GM12891 (cell line): ENCODE data around the gene NLN.
"Not testable (repeated sequence)": the region's sequence is repeated elsewhere in the genome, so short reads cannot be mapped to it uniquely, and the experiment has no call there.

Experiments
- DNase-seq: peaks from one replicate; pipeline ENCODE4 v3.0.0; 2011; ENCODE audit warnings: low spot score; ENCODE audit not compliant: insufficient read length
- FAIRE-seq: peaks from 2 replicates; lab custom pipeline; 2011; peaks lifted over from hg19 to GRCh38; lab: Jason Lieb, UNC
- PAX5 ChIP-seq: IDR thresholded peaks from 2 replicates; pipeline ENCODE4 v1.6.1; 2011; ENCODE audit warnings: low read length, moderate library complexity, mild to moderate bottlenecking; ENCODE audit not compliant: insufficient read depth, severe bottlenecking
- POLR2A ChIP-seq: IDR thresholded peaks from 2 replicates; pipeline ENCODE4 v1.6.1; 2011; ENCODE audit warnings: low read depth, low read length, control low read depth
- POLR2AphosphoS5 ChIP-seq: IDR thresholded peaks from 2 replicates; pipeline ENCODE4 v1.6.1; 2011; ENCODE audit warnings: low read depth, low read length, control low read depth
- POU2F2 ChIP-seq: IDR thresholded peaks from 2 replicates; pipeline ENCODE4 v1.6.1; 2011; ENCODE audit warnings: low read depth, mild to moderate bottlenecking, control low read depth, low read length, moderate library complexity
- SPI1 ChIP-seq: IDR thresholded peaks from 2 replicates; pipeline ENCODE4 v1.6.1; 2011; ENCODE audit warnings: low read depth, low read length, control low read depth
- TAF1 ChIP-seq: IDR thresholded peaks from 2 replicates; pipeline ENCODE4 v1.6.1; 2011; ENCODE audit warnings: low read depth, low read length, control low read depth

Gene NLN

DNA sequence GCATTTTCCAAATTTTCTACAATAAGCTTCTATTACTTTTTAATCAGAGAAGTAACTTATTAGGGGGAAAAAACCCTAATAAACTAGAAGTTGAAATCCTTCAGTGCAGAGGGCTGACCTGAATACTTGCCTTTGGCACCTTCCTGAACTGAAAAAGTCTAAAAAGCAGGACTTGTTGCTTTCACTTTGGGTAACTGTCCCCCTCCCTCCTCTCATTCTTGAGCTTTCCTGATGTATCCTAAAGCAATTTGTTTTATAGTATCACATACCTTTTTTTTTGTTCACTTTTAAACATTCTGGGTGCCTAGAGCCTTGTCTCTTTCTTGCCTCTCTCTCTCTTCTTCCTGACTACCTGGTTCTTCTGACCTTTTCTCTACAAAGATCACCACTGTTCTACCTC lies 140.4 kb downstream of the NLN start:
- FAIRE-seq, result no peak
- DNase-seq, result no peak
- TF ChIP-seq POLR2A (no peak), TAF1 (no peak), POLR2AphosphoS5 (no peak), POU2F2 (no peak), PAX5 (no peak), SPI1 (no peak)

DNA sequence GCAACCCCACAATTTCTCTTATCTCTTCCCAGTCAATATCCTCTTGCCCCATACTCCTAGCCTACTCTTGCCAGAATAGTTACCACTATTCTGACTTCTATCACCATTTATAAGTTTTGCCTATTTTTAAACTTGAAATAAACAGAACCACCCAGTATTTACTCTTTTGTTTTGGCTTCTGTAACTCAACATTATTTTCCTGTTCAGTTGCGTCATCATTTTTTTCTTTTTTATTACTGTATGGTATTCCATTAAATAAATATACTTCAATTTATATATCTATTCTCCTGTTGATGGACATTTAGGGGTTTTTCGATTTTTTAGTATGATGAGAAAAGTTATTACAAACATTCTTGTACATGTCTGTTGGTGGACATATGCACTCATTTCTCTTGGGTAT lies 141.7 kb downstream of the NLN start:
- no peak for TF ChIP-seq SPI1
- TF ChIP-seq PAX5, result no peak
- no peak for TF ChIP-seq POLR2AphosphoS5
- TF ChIP-seq POU2F2, result no peak
- TF ChIP-seq POLR2A, result no peak
- TF ChIP-seq TAF1, result no peak
- no peak for DNase-seq
- FAIRE-seq, result no peak

DNA sequence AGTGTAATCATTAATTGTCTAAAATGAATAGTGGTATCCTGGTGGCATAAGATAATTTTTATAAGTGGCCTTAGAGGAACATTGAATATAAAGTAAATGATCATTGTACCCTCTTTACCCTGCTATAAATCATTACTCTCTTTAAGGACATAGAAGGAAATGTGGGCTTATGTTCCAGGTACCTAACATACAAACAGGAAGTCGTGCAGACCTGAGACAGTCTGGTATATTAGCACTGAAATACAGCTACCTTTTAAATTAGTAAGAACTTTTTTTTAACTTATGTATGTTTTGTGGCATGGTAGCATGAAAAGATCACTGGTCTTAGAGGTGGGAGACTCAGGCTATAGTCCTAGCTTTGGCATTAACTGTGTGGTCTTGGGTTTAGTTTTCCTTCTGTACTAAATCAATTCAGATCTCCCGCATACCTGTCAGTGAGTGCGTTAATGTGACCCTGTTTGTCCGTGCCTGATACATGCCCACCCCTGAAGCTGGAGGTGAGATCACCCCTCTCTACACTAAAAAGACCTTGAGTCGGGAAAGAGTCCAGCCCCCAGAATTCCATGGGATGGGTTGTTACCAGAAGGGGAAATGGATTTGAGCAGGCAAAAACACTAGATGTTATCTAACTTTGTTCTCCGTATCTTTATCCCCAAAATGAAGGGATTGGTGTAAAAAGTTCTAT lies 145.0 kb downstream of the NLN start:
- DNase-seq (no peak), FAIRE-seq (peak; percentile 41)
- TF ChIP-seq POU2F2 (no peak), POLR2A (no peak), POLR2AphosphoS5 (no peak), SPI1 (no peak), TAF1 (no peak)

DNA sequence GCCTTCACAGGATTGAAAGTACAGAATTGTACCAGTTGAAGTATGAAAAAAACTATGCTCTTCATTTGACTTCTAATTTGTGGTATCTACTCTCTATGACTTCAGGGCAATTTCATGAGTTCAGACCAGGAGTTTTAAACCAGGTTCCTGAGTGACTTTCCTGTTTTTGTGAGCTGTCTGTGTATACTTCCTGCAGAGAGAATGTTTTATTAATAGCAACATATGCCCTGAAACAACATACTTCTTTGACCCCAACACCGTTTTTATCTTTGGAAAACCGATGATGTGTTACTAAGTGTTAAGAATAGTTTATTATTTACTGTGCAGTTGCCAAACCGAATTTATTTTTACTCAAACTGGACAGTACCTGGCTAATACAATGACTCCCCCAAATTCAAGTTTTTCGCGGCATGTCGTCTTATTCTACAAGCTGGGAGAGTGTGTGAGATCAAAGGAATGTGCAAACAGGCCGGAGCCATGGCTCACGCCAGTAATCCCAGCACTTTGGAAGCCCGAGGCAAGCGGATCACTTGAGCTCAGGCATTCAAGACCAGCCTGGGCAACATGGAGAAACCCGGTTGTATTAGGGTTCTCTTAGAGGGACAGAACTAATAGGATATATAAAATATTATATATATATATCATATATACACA lies 145.7 kb downstream of the NLN start:
- FAIRE-seq (no peak), DNase-seq (no peak)
- no peak for TF ChIP-seq PAX5
- no peak for TF ChIP-seq SPI1
- no peak for TF ChIP-seq TAF1
- TF ChIP-seq POLR2AphosphoS5, result no peak
- no peak for TF ChIP-seq POLR2A

DNA sequence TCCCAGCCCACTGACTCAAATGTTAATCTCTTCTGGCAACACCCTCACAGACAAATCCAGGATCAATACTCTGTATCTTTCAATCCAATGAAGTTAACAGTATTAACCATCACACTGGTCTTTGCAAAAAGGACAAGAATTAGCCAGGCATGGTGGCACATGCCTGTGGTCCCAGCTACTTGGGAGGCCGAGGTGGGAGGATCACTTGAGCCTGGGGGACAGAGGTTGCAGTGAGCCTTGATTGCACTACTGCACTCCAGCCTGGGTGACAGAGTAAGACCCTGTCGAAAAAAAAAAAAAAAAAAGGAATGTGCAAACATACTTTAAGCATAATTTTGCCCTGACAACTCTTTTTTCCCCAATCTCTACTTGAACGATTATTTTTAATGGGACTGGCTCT lies 146.5 kb downstream of the NLN start:
- TF ChIP-seq SPI1 (no peak), POLR2A (no peak)

DNA sequence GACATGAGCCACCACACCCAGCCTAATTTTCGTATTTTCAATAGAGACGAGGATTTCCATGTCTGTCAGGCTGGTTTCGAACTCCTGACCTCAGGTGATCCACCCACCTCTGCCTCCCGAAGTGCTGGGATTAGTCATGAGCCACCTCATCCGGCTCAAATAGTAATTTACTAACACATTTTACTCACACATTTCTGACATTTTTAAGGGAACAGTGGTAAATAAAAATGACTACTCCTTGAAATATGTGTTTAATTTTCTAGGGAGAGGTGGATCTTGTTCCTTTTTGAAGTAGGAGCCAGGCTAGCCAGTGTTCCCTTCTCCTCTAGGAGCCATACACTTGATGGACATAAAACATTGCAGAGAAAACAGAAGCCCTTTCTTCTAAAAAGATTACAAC lies 149.2 kb downstream of the NLN start:
- DNase-seq, result no peak
- no peak for FAIRE-seq

More for the DNA sequence above, 146.5 kb downstream of the NLN start:
- FAIRE-seq (no peak), DNase-seq (no peak)

DNA sequence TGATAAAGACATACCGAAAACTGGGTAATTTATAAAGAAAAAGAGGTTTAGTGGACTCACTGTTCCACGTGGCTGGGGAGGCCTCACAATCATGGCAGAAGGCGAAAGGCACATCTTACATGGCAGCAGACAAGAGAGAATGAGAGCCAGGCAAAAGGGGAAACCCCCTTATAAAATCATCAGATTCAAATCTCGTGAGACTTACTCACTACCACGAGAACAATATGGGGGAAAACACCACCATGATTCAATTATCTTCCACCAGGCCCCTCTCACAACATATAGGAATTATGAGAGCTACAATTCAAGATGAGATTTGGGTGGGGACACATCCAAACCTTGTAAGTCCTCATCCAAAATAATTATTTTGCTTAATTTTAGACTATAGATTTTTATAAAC lies 149.8 kb downstream of the NLN start:
- DNase-seq, FAIRE-seq: not testable (repeated sequence)

More for the DNA sequence above, 149.2 kb downstream of the NLN start:
- TF ChIP-seq POLR2A (no peak), POU2F2 (no peak), SPI1 (no peak), PAX5 (no peak), TAF1 (no peak), POLR2AphosphoS5 (no peak)

DNA sequence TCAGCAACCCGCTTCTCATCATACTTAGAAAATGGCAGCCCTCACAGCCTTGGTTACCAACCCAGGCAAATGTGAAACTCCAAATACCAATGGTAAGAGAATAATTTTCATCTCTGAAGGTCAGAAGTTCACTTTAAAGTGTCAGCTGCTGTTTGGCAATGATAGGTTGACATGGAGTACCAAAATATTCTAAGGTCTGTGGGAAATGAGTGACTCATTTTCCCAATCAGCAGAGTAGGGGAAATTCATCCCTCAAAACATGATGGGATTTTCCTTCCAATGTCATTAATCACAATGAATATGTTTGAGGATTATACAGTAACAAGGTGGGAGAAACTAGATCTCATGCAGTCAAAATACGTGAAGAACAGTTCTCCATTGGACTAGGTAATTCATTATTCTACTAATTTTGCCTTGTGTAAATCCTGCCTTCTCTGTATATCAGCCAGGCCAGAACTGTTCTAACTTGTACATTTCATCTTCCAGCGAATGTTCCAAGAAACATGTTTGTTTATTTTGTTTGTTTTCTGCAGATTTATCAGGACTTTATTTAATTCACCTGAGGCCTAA lies 151.3 kb downstream of the NLN start:
- TF ChIP-seq TAF1, result no peak
- TF ChIP-seq POU2F2, result no peak
- FAIRE-seq (peak; percentile 28), DNase-seq (no peak)

DNA sequence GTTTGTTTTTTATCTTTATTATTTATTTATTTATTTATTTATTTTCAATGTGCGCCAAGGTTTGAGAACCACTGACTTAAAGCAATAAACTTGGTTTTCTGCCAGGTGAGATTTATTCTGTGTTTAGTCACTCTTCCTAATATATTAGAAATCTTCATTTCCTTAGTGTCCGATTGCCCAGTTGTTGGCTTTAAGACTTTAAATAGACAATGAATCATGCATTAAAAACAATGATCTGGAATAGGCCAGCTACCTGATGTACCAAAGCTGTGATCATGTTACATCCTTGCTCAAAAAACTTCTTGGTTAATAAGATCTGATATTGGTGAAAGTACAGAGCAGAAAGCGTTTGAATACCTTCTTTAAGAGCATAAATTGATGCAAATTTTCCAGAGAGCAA lies 152.2 kb downstream of the NLN start:
- TF ChIP-seq PAX5, result no peak
- TF ChIP-seq POU2F2, result no peak
- TF ChIP-seq TAF1, result no peak
- no peak for TF ChIP-seq SPI1
- no peak for TF ChIP-seq POLR2AphosphoS5
- no peak for TF ChIP-seq POLR2A
- FAIRE-seq, result no peak
- no peak for DNase-seq

DNA sequence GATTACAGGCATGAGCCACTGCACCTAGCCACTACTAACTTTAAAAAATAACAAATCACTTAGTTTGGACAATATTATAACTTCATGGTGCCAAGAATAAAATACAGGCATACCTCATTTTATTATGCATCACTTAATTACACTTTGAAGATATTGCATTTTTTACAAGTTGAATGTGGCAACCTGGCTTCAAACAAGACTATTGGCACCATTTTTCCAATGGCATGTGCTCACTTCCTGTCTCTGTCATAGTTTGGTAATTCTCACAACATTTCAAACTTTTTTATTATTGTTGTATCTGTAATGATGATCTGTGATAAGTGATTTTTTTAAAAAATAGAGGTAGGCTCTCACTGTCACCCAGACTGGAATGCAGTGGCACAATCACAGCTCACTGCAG lies 154.5 kb downstream of the NLN start:
- FAIRE-seq, result no peak
- DNase-seq, result no peak

More for the DNA sequence above, 154.5 kb downstream of the NLN start:
- TF ChIP-seq SPI1 (no peak), POLR2A (no peak), PAX5 (no peak), POLR2AphosphoS5 (no peak), POU2F2 (no peak), TAF1 (no peak)
